ENCODE measurements around the gene SPC25. TPM values are rescaled to one million over a fixed set of nuclear protein-coding genes. Genes with fewer than 3 reads are reported as not detected.

The SPC25 gene
- total RNA-seq, 1 experiment from 2014 or later = 31.5 TPM

DNA sequence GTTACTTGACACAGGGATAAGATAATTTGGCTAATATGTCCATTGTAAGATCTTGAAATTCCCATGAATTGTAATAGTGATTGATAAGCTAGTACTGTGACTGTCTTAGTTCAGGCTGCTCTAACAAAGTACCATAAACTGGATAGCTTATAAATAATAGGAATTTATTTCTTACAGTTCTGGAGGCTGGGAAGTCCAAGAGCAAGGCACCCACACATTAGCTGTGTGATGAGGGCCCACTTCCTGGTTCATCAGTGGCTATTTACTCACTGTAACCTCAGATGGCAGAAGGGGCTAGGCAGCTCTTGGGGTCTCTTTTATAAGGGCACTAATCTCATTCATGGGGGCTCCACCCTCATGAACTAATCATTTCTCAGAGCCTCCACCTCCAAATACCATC is 59.3 kb downstream of the SPC25 start:
- peaks cover 0 to 4% (median 0%) of the 10 kb centered on the region in 3 experiments; a peak in 1 of 7 replicates for H3K36me3 Mint-ChIP-seq (ENCODE audit: insufficient read depth in 1 of 3, low read depth in 3 of 3)
- H3K27me3 ChIP-seq (ENCODE audit: insufficient read depth, low read length) = no peaks in the 10 kb centered on the region
- H3K9me3 Mint-ChIP-seq = peaks cover 0 to 3% of the 10 kb centered on the region in 2 experiments; a peak in 2 of 5 replicates
- no peak overlapping the region for H4K8ac ChIP-seq (replicated peaks; ENCODE audit: insufficient read length, low read depth, low read length)
- H3K18ac ChIP-seq (ENCODE audit: insufficient read length, low read depth, low read length) = no peak overlapping the region
- peaks cover 0 to 3% of the 10 kb centered on the region in 2 experiments; a peak in 1 of 4 replicates for H3K4me1 Mint-ChIP-seq
- H2BK20ac ChIP-seq (ENCODE audit: low read depth, low read length, poor library complexity, severe bottlenecking) = no peak overlapping the region
- no peak overlapping the region for H2BK12ac ChIP-seq (ENCODE audit: insufficient read length, low read depth, low read length)
- no peak overlapping the region for H4K5ac ChIP-seq (ENCODE audit: insufficient read length, low read depth, low read length)
- no peak overlapping the region for H4K91ac ChIP-seq (ENCODE audit: insufficient read length, low read depth, low read length)
- H3K23me2 ChIP-seq (ENCODE audit: insufficient read length, low read depth, low read length, poor library complexity, severe bottlenecking) = no peaks in the 10 kb centered on the region
- no peak overlapping the region for H3K23ac ChIP-seq (ENCODE audit: insufficient read length, low read depth, low read length)
- no peak overlapping the region for H3K27ac Mint-ChIP-seq
- H2BK120ac ChIP-seq (ENCODE audit: low read depth, low read length, poor library complexity, severe bottlenecking) = no peak overlapping the region
- H2AFZ ChIP-seq (ENCODE audit: low read length) = no peak overlapping the region
- no peaks in the 10 kb centered on the region for H3K4me1 ChIP-seq (ENCODE audit: insufficient read depth, low read length)
- H2AK5ac ChIP-seq (ENCODE audit: insufficient read length, low read length) = no peak overlapping the region
- H3K79me2 ChIP-seq (ENCODE audit: insufficient read depth, low read length) = no peaks in the 10 kb centered on the region
- no peaks in the 10 kb centered on the region for H3K27me3 Mint-ChIP-seq (ENCODE audit: low read depth)
- no peak for DNase-seq
- no peaks in the 10 kb centered on the region for H3K9me3 ChIP-seq (ENCODE audit: control insufficient read depth, low read depth, low read length)
- H2BK5ac ChIP-seq (ENCODE audit: insufficient read length, low read length) = no peak overlapping the region
- H3K4ac ChIP-seq (ENCODE audit: low read depth, low read length) = no peak overlapping the region
- no peak overlapping the region for H3K9ac ChIP-seq (ENCODE audit: extremely low read depth, insufficient read length, low read length)
- no peak overlapping the region for H3K4me3 Mint-ChIP-seq
- no peak overlapping the region for H3K27ac ChIP-seq (ENCODE audit: insufficient read length, low read depth, low read length)
- TF ChIP-seq, protein P1, sequence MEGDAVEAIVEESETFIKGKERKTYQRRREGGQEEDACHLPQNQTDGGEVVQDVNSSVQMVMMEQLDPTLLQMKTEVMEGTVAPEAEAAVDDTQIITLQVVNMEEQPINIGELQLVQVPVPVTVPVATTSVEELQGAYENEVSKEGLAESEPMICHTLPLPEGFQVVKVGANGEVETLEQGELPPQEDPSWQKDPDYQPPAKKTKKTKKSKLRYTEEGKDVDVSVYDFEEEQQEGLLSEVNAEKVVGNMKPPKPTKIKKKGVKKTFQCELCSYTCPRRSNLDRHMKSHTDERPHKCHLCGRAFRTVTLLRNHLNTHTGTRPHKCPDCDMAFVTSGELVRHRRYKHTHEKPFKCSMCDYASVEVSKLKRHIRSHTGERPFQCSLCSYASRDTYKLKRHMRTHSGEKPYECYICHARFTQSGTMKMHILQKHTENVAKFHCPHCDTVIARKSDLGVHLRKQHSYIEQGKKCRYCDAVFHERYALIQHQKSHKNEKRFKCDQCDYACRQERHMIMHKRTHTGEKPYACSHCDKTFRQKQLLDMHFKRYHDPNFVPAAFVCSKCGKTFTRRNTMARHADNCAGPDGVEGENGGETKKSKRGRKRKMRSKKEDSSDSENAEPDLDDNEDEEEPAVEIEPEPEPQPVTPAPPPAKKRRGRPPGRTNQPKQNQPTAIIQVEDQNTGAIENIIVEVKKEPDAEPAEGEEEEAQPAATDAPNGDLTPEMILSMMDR (conservative IDR thresholded peaks at IDR 0.05) = no peak
- H2BK15ac ChIP-seq (ENCODE audit: low read depth, low read length) = no peak overlapping the region
- H3K4me2 ChIP-seq (ENCODE audit: insufficient read depth, insufficient read length, low read length) = no peak overlapping the region
- no peak overlapping the region for H3K14ac ChIP-seq (ENCODE audit: insufficient read depth, low read length)
- H3K56ac ChIP-seq (ENCODE audit: insufficient read length, low read depth, low read length) = no peak overlapping the region
- no peak overlapping the region for H3T11ph ChIP-seq (ENCODE audit: low read length)
- H4K20me1 ChIP-seq (ENCODE audit: control insufficient read depth, insufficient read depth, insufficient read length) = no peaks in the 10 kb centered on the region
- H3K79me1 ChIP-seq (ENCODE audit: insufficient read depth, low read depth, low read length, poor library complexity, severe bottlenecking) = no peaks in the 10 kb centered on the region

Data from H9 (cell line).